Naive thymus-derived CD8-positive, alpha-beta T cell (primary cell): ENCODE results near the gene CUTC. TPM values are rescaled to one million over a fixed set of nuclear protein-coding genes. Genes with fewer than 3 reads are reported as not detected.
A peak's percentile ranks its signal among the peaks of the same experiment; 100 is the strongest.

Experiments
- ATAC-seq, 2 donors: fragments of 150-1000 bp; cut with Tn5 transposase in 1 of 2; sonication (Bioruptor Pico), chemical (Tn5 transposase) in 1 of 2; 1 replicate in 1 of 2; 2 replicates in 1 of 2; pipeline ENCODE4 v1.10.0; 2021; ENCODE audit warnings: mild to moderate bottlenecking in 2 of 2, moderate library complexity in 2 of 2
- POLR2A ChIA-PET: fragments of 350-600 bp; sonication (Branson Sonifier 250); formaldehyde crosslinking; loops from one replicate; lab custom pipeline; 2021; ENCODE audit warnings: antibody characterized with exemption; lab: Charles Lee
- DNase-seq, 10 donors: peaks; one replicate each; pipeline versions ENCODE4 v3.0.0 to v3.0.0-alpha.2; 2020 to 2022
- H3K27ac Mint-ChIP-seq, 10 donors: one replicate each; pipeline ENCODE4 v1.8.0; 2020 to 2022; ENCODE audit warnings: mild to moderate bottlenecking in 10 of 10, mixed read lengths in 10 of 10, moderate library complexity in 4 of 10, inconsistent platforms in 1 of 10
- H3K27me3 Mint-ChIP-seq, 5 donors: one replicate each; pipeline ENCODE4 v1.8.0; 2021 to 2022; ENCODE audit warnings: mixed read lengths in 5 of 5
- H3K36me3 Mint-ChIP-seq, 3 donors: one replicate each; pipeline ENCODE4 v1.8.0; 2020 to 2022; ENCODE audit warnings: mixed read lengths in 3 of 3, mild to moderate bottlenecking in 2 of 3, inconsistent platforms in 1 of 3
- H3K4me1 Mint-ChIP-seq, 4 donors: one replicate each; pipeline ENCODE4 v1.8.0; 2021 to 2022; ENCODE audit warnings: mixed read lengths in 4 of 4
- H3K4me3 Mint-ChIP-seq, 10 donors: one replicate each; pipeline ENCODE4 v1.8.0; 2020 to 2022; ENCODE audit warnings: mild to moderate bottlenecking in 10 of 10, mixed read lengths in 10 of 10, moderate library complexity in 6 of 10, inconsistent platforms in 1 of 10
- H3K9me3 Mint-ChIP-seq, 9 donors: one replicate each; pipeline ENCODE4 v1.8.0; 2020 to 2022; ENCODE audit warnings: mixed read lengths in 9 of 9, mild to moderate bottlenecking in 3 of 9, inconsistent platforms in 1 of 9, moderate library complexity in 1 of 9
- polyA plus RNA-seq, 3 donors: library from polyadenylated mRNA; unstranded; fragments of 300-500 nt; fragmentation: Illumina TruSeq; gene quantifications; one replicate each; pipeline ENCODE4 v1.2.3, GENCODE V29; 2021
- total RNA-seq, 8 experiments: library from RNA in 2 of 8; stranded (reverse) in 2 of 8; gene quantifications; one replicate each; pipeline ENCODE4 v1.2.3 and lab custom pipeline; 2021 to 2026

Gene CUTC
- total and polyA plus RNA-seq, 5 experiments from 2014 or later: 35.5 to 69.1 (median 61.2) TPM

DNA sequence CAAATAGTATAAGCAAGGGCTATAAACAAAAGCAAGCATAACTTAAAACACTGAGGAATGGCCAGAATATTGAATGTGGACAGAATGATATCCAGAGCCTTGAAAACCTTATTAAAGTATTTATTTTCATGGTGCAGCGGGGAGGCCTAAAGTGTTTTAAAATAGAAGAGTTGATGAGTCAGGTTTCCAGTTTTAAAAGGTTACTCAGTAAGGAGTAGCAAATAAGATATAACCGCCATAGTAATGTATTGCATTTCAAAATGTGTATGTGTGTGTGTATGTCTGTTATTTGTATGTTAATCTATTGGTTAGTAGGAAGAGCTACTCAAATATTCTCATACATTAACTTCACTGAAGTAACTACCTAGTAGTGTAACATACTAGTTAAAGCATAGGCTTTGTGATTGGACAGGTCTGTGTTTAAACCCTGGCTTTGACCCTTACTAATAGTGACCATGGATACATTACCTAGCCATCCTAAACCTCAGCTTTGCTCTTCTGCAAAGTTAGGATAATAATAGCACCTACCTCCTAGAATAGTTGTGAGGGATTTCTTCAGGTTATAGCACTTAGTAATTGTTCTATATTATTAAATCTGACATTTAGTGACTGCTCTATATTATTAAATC is 16.9 kb downstream of the CUTC start:
- Mint-ChIP-seq H3K27ac (peak overlapping the region in 1 of 10 donors; percentile 23), H3K4me1 (peaks cover 4 to 22% (median 10%) of the 10 kb centered on the region in 4 donors), H3K36me3 (peaks cover 5 to 91% (median 47%) of the 10 kb centered on the region in 3 donors), H3K27me3 (no peaks in the 10 kb centered on the region), H3K4me3 (no peak overlapping the region), H3K9me3 (no peaks in the 10 kb centered on the region)
- DNase-seq: no peak
- no peak for ATAC-seq
- POLR2A ChIA-PET: interaction anchor here (1.5 kb wide), 1 partner anchor 16 kb away, joined by 3 read pairs; the partner anchor contains the start of genes COX15 and CUTC

DNA sequence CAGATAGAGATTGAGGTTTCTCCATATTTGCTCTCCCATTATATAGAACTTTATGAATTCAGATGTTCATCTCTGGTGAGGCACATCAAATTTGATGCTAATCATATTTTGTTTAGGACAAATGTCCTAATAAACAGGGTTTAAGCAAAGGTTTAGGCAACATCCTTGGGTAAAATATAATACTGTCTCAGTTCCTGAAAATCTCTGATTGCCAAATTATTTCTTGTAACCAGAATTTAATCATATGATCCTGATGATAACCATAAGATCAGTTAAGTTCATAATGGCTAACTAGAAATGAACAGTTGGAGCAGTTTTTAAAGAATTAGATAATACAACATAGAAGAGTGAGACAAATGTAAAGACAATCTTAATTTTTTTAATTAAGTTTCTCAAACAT is 18.6 kb downstream of the CUTC start:
- POLR2A ChIA-PET: no interaction called here
- ATAC-seq: no peak
- peak overlapping the region in 1 of 10 donors; percentile 42 for H3K27ac Mint-ChIP-seq
- no peaks in the 10 kb centered on the region for H3K27me3 Mint-ChIP-seq
- H3K36me3 Mint-ChIP-seq: peaks cover 8 to 91% (median 41%) of the 10 kb centered on the region in 3 donors
- no peaks in the 10 kb centered on the region for H3K9me3 Mint-ChIP-seq
- peaks cover 4 to 22% (median 9%) of the 10 kb centered on the region in 4 donors for H3K4me1 Mint-ChIP-seq
- DNase-seq: no peak
- no peak overlapping the region for H3K4me3 Mint-ChIP-seq

DNA sequence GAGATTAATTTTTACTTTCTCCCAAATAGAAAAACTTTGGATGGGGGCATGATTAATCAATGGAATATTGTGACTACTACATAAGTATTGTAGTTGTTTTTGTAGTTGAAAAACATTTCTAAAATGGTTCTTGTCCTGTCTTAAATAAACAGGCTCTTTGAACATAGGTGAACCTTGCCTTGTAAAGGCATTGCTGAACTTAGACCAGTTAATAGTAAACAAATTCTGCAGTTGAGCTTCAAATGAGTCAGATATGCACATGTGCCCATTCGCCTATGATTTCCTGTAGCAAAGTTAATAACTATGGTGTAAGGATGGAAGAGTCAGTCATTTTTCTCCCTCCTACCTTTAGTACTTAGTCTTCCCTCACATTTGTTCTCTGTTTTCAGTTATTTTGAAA is 22.6 kb downstream of the CUTC start:
- Mint-ChIP-seq H3K4me3 (no peak overlapping the region), H3K4me1 (peaks cover 0 to 5% (median 3%) of the 10 kb centered on the region in 4 donors), H3K27ac (no peak overlapping the region), H3K27me3 (no peaks in the 10 kb centered on the region), H3K9me3 (no peaks in the 10 kb centered on the region), H3K36me3 (peaks cover 26 to 95% (median 56%) of the 10 kb centered on the region in 3 donors)
- ATAC-seq: no peak
- POLR2A ChIA-PET: no interaction called here
- no peak for DNase-seq

DNA sequence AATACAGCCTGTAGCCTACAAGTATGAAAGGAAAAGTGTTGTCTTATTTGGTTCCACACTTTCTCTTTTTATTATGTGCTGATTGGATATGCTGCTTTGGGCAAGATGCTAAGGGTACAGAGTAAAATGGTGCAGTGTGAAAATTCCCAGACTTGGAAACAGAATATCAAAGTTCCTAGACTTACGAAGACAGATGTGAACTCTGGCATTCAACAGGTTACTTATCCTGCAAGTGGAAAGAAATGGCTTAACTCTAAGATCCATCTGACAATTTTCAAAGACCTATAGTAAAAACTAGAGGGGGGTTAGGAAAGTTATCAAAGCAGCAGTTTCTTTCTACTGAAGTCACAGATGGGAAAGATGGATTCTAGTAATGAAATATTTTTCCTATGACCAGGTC is 24.1 kb downstream of the CUTC start:
- POLR2A ChIA-PET: no interaction called here
- Mint-ChIP-seq H3K9me3 (peaks cover 0 to 4% (median 0%) of the 10 kb centered on the region in 9 donors), H3K4me3 (no peak overlapping the region), H3K36me3 (peaks cover 38 to 96% (median 62%) of the 10 kb centered on the region in 3 donors), H3K4me1 (peaks cover 0 to 2% (median under 1%) of the 10 kb centered on the region in 4 donors), H3K27me3 (no peaks in the 10 kb centered on the region), H3K27ac (no peak overlapping the region)
- ATAC-seq: no peak
- no peak for DNase-seq

DNA sequence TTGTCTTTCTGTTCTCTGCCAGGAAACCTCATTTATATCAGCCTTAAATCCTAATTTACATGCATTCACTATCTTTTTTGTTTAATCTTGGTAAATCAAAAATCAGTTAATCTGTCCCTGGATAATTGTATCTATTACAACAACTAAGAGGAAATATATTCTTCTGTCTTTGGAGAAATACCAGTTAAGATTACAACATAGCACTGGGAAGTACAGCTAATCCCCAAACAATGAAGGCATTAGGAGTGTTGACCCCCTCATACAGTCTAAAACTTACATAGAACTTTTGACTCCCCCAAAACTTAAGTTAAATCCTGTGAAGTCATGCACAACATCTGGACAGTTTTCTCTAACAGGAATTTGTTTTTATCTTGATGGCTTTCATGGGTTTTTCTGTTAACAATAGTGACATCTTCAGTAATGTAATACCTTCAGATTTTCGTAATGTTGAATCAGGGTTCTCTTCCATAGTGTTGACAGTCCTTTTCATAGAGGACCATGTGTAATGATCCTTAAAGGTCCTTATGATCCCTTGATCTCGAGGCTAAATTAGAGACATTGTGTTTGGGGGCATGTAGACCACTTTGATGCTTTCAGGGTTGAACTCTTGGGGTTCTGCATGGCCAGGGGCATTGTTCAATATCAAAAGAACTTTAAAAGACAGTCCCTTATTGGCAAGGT is 26.3 kb downstream of the CUTC start:
- H3K27ac Mint-ChIP-seq: no peak overlapping the region
- DNase-seq: no peak
- no peak for ATAC-seq
- POLR2A ChIA-PET: no interaction called here
- peaks cover 0 to 18% (median 7%) of the 10 kb centered on the region in 9 donors for H3K9me3 Mint-ChIP-seq
- H3K36me3 Mint-ChIP-seq: peaks cover 52 to 90% (median 68%) of the 10 kb centered on the region in 3 donors
- H3K4me1 Mint-ChIP-seq: peaks cover 0 to 2% (median under 1%) of the 10 kb centered on the region in 4 donors
- no peaks in the 10 kb centered on the region for H3K27me3 Mint-ChIP-seq
- H3K4me3 Mint-ChIP-seq: no peak overlapping the region

DNA sequence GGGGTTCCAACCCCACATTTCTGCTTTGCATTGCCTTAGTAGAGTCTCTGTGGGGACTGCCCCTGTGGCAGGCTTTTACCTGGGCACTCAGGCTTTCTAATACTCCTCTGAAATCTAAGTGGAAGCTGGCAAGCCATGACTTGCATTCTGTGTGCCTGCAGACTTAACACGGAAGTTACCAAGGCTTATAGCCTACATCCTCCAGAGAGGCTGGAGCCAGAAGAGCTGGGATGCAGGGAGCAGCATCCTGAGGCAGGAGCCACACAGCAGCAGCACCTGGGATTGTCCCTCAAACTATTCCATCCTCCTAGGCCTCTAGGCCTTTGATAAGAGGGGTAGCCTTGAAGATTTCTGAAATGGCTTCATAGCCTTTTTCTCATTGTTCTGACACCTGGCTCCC is 28.3 kb downstream of the CUTC start:
- ATAC-seq (no peak), DNase-seq (no peak)
- no peaks in the 10 kb centered on the region for H3K27me3 Mint-ChIP-seq
- peaks cover 49 to 73% (median 69%) of the 10 kb centered on the region in 3 donors for H3K36me3 Mint-ChIP-seq
- POLR2A ChIA-PET: no interaction called here
- no peak overlapping the region for H3K4me3 Mint-ChIP-seq
- peaks cover 0 to 2% (median under 1%) of the 10 kb centered on the region in 4 donors for H3K4me1 Mint-ChIP-seq
- no peak overlapping the region for H3K27ac Mint-ChIP-seq
- peaks cover 0 to 33% (median 7%) of the 10 kb centered on the region in 9 donors for H3K9me3 Mint-ChIP-seq

DNA sequence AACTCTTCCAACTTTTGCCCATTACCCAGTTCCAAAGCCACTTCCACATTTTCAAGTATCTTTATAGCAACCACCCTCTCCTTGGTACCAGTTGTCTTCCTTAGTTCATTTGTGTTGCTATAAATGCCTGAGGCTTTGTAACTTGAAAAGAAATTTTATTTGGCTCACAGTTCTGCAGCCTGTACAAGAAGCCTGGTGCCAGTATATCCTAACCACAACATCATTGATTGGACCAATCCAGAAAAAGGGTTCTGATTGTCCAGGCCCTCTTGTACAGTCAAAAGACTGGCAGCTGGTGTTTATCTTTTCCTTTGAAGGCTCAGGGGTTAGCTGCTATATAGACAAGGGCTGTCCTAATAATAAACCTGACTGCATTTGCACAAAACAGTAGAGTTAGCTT is 29.3 kb downstream of the CUTC start:
- no peak overlapping the region for H3K27ac Mint-ChIP-seq
- no peak overlapping the region for H3K4me3 Mint-ChIP-seq
- H3K4me1 Mint-ChIP-seq: peaks cover 0 to 5% (median 3%) of the 10 kb centered on the region in 4 donors
- H3K27me3 Mint-ChIP-seq: no peaks in the 10 kb centered on the region
- peaks cover 49 to 63% (median 60%) of the 10 kb centered on the region in 3 donors for H3K36me3 Mint-ChIP-seq
- H3K9me3 Mint-ChIP-seq: peaks cover 0 to 38% (median 7%) of the 10 kb centered on the region in 9 donors
- POLR2A ChIA-PET: no interaction called here
- ATAC-seq (no peak), DNase-seq (no peak)

DNA sequence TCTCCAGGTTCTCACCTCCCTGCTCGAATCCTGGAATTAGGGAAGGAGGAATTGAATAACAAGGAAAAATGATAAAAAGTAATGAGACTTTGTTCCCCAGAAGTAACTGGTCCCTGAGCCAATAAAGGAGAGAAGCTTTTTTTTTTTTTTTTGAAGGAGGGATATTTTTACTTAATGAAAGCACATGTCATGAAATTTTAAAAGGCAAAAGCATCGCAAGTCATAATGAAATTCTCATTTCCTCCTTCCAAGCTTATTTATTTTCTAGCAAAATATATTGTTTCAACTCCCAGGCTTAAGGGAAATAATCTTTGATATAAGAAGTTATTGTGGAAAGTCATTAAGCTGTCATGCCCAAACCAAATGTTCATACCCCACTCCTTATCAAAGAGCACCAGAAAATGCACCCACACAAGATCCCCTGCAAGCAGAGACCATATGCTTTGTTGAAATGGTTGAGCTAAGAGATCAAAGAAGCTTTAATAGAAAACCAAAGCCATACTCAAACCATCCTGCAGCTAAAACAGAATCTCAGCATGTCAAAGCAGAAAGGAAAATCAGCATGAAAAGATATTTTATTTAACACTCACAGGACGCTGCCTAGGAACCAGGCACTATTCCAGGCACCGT is 33.8 kb downstream of the CUTC start:
- no peak for ATAC-seq

DNA sequence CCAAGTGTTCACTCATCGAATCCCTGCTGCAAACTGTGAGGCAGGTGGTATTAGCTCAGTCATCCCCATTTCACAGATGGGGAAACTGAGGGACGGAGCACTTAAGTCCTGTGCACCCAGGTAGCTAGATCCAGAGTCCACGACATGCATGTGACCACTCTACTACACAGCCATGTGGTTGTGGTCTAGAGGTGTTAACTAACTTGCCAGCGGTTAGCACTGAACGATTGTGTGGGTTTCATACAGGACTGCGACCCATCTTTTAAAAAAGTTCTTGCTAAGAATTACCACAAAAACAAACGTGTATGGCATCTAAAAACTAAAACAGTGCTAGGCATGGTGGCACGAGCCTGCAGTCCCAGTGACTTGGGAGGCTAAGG is 34.3 kb downstream of the CUTC start:
- Mint-ChIP-seq H3K27me3 (no peaks in the 10 kb centered on the region), H3K27ac (no peak overlapping the region), H3K36me3 (peaks cover 22 to 42% (median 30%) of the 10 kb centered on the region in 3 donors), H3K4me1 (peaks cover 0 to 7% (median 4%) of the 10 kb centered on the region in 4 donors), H3K4me3 (no peak overlapping the region), H3K9me3 (peaks cover 0 to 46% (median 7%) of the 10 kb centered on the region in 9 donors)
- ATAC-seq (no peak), DNase-seq (peak in 1 of 10 donors; percentile 9)
- POLR2A ChIA-PET: no interaction called here

More for the DNA sequence above, 33.8 kb downstream of the CUTC start:
- no peak for DNase-seq
- peaks cover 0 to 7% (median 4%) of the 10 kb centered on the region in 4 donors for H3K4me1 Mint-ChIP-seq
- H3K36me3 Mint-ChIP-seq: peaks cover 27 to 43% (median 32%) of the 10 kb centered on the region in 3 donors
- peaks cover 0 to 48% (median 7%) of the 10 kb centered on the region in 9 donors for H3K9me3 Mint-ChIP-seq
- no peaks in the 10 kb centered on the region for H3K27me3 Mint-ChIP-seq
- H3K4me3 Mint-ChIP-seq: no peak overlapping the region
- POLR2A ChIA-PET: no interaction called here
- no peak overlapping the region for H3K27ac Mint-ChIP-seq

DNA sequence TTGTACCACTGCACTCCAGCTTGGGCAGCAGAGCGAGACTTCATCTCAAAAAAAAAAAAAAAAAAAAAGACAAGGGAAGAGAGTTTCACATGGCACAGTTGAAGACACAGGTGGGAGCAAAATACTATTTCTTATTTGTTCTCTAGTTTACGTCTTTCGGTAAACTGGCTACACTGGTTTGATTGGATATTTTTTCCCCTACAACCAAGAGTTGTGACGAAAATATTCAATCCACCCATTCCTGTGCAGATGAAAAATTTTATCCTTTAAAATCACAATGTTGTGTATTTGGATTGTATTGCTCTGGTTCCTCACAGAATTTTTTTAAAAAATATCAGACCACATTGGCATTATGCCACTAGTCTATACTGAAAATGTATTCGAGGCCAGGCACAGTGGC is 35.9 kb downstream of the CUTC start:
- POLR2A ChIA-PET: interaction anchor here (0.6 kb wide), 1 partner anchor 1596 kb away, joined by 3 read pairs; no protein-coding TSS in a partner anchor
- DNase-seq: no peak
- H3K27ac Mint-ChIP-seq: no peak overlapping the region
- peaks cover 11 to 31% (median 19%) of the 10 kb centered on the region in 3 donors for H3K36me3 Mint-ChIP-seq
- H3K4me1 Mint-ChIP-seq: peaks cover 0 to 7% (median 3%) of the 10 kb centered on the region in 4 donors
- ATAC-seq: no peak
- peaks cover 0 to 35% (median 0%) of the 10 kb centered on the region in 9 donors for H3K9me3 Mint-ChIP-seq
- H3K27me3 Mint-ChIP-seq: no peaks in the 10 kb centered on the region
- H3K4me3 Mint-ChIP-seq: no peak overlapping the region

DNA sequence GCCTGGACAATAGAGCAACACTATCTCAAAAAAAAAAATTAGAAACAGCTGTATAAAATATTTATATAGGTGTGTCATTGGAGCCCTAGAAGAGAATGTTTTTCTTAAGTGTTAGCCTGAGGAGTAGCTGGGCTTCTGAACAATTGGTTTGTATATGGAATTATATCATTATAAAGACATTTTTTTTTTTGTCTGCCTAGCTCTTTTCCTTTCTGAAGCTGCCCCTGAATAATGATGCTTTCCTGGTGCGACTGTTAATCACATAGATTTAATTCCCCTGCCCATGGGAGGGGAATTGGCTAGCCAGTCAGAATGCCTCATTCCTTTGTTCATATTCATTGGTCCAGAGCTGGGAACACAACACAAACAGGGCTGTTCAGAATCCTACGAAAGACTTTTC is 36.5 kb downstream of the CUTC start:
- Mint-ChIP-seq H3K9me3 (peaks cover 0 to 30% (median 0%) of the 10 kb centered on the region in 9 donors), H3K36me3 (peaks cover 8 to 29% (median 15%) of the 10 kb centered on the region in 3 donors), H3K27ac (no peak overlapping the region), H3K4me3 (no peak overlapping the region), H3K4me1 (peaks cover 0 to 7% (median 3%) of the 10 kb centered on the region in 4 donors), H3K27me3 (no peaks in the 10 kb centered on the region)
- ATAC-seq (no peak), DNase-seq (no peak)
- POLR2A ChIA-PET: no interaction called here

DNA sequence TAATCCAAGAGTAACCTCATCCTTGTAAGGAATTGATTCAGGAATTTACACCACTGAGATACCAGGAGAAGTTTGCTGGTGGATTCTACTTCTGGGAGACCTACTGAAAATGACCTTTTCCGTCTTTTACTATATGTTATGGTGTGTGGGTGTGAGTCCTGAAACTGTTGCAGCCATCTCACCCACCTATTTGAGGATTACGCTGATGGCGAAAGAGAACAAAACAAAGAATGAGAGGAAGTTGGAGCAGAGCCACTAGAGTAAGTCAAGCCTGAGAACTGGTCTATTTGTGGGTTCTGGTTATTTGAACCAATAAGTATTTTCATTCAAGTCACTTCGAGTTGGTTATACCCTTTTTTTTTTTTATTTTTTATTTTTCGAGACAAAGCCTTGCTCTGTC is 37.7 kb downstream of the CUTC start:
- H3K27me3 Mint-ChIP-seq: no peaks in the 10 kb centered on the region
- no peak overlapping the region for H3K4me3 Mint-ChIP-seq
- POLR2A ChIA-PET: no interaction called here
- peaks cover 8 to 21% (median 11%) of the 10 kb centered on the region in 3 donors for H3K36me3 Mint-ChIP-seq
- H3K27ac Mint-ChIP-seq: no peak overlapping the region
- peaks cover 0 to 7% (median 3%) of the 10 kb centered on the region in 4 donors for H3K4me1 Mint-ChIP-seq
- DNase-seq (no peak), ATAC-seq (no peak)
- H3K9me3 Mint-ChIP-seq: peaks cover 0 to 19% (median 0%) of the 10 kb centered on the region in 9 donors
